ENCODE results near the gene IL1A.

Gene IL1A

DNA sequence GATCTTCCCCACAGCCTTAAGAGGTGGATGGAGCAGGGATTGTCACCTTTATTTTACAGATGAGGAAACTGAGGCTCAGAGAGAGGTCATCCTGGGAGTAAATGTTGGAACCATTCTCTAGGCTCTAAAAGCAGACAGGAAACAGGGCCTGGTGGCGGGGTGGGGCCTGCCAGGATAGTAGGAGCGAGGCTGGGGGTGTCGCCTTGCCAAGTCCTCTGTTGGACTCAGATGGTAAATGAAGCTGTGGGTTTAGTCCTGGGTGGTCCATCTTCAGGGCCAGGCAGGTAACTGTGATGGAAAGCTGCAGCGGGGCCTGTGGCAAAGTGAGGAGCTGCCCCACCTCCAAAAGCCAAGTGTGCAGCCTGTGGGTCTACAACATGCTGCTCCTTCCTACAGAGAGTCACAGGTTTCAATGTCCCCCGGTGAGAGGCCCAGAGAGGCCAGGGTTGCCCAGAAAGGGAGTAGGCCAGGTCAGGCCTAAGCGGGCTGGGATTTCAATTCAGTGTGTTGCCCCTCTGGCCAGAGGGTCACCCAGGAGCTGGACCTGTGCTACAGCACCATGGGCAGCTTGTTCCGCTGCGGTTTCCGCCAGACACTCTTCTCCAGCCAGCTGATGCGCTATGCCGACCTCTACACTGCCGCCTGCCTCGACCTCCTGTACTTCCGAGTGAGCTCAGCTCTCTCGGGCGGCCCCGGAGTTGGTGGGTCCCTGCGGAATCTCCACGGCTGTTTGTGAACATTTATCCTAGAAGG lies 56.8 kb downstream of the IL1A start:
- DNase-seq: no peak

DNA sequence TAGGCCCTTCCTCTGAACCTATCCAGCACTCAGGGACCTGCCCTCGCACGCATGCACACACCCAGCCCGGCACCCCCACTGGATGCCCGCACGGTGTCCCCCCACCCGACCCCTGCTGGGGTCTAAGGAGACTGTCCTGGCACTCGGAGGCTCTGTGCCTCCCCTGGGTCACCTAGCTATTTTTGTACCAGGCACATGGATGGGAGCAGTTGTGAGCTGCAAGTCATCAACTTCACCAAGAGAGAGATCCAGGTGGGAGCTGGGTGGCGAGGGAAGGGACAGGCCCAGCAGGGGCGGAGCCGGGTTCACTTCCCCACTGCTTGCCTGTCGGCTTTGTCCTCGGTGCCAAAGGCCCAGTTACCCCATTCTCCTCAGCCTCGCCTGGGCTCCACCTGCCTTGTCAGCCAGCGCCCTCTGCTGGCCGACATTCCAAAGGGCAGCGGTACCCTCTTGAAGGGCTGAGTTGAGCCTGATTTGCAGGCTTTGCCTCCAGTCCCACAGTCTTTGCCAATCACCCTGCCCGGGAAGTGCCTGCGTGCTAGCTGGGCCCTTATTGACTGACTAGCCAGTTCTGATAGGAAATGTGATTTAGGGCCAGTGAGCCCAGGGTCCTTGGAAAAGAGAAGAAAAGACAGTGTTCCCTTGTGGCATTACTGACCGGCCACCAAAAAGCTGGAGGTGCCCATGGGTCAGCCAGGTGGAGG lies 57.7 kb downstream of the IL1A start:
- DNase-seq: peak; percentile 13 to 91 (median 75)

DNA sequence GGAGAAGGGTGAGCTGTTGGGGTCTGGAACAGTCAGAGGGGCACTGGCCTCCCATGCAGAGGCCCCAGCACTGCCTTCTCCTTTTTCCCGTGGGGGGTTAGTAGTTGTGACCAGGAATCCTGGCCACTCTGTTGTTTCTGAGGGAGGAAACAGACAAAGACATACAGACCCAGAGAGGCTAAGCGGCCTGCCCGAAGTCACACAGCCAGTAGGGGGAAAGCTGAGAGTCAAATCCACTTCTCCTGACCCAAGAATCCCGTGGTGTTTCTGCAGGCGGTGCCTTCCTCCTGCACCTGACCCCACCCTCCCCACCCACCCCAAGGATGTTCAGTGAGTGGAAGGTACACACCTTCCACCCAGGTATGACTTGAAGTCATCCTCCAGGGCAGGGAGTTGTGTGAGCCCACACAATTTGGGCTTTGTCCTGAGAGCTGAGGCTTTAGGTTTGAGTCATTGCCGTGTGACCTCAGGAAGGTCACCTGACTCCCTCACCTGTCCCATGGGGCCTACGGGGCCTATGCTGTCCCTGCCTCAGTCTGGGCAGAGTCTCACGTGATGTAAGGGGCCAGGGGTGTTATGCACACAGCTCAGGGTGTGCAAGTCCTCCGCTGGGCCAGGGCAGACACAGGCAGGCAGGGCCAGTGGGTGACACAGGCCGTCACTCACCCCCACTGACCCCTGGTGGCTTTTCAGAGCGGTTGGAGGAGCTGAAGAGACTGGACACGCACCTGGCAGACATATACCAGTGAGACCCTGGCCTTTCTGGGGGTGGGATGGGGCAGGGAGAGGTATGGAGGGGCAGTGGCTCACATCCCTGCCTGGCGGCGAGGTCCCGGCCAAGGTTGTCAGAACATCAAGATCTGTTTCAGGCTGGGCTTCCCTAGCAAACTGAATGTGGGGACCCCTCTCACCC lies 58.5 kb downstream of the IL1A start:
- DNase-seq: no peak

DNA sequence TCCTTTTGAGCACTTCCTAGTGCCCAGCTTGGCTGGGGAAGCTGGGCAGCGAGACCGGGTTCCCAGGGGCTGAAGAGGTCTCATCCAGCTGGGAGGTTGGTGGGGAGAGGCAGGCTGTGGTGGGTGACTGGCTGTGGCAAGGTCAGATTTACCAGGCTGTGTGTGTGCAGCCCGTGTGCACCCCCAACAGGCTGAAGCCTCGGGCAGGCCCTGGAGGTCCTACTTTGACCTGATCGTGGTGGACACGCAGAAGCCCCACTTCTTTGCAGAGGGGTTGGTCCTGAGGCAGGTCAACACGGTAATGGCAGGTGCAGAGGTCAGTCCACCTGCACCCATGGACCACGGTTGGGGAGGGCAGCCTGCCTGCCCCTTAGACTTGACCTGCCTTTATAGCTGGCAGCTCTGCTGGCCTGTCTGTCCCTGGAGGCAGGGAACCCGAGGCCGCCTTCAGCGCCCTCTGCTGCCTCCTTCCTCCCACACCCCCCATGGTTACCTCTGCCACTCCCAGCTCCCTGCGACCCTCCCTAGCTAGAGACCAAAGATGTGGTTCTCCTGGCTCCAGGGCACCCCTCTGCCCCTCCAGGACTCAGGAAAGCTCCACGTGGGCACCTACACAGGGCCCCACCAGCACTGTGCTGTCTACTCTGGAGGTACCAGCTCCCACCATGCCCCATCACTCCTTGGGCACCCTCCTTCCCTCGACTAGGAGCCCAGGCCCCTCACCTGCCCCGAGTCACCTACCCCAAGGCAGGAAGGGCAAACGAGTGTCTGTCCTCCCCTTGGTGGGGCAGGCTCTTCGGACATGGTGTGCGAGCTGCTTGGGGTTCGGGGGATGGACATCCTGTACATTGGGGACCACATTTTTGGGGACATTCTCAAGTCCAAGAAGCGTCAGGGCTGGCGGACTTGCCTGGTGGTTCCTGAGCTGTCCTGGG lies 59.4 kb downstream of the IL1A start:
- no peak for DNase-seq

- DNase-seq: no peak
Observed at GRCh38 chr2:112723995-112724394, 60.3 kb downstream of the IL1A start.
